Measurements from ENCODE around the gene SLC13A3.

SLC13A3 gene

DNA sequence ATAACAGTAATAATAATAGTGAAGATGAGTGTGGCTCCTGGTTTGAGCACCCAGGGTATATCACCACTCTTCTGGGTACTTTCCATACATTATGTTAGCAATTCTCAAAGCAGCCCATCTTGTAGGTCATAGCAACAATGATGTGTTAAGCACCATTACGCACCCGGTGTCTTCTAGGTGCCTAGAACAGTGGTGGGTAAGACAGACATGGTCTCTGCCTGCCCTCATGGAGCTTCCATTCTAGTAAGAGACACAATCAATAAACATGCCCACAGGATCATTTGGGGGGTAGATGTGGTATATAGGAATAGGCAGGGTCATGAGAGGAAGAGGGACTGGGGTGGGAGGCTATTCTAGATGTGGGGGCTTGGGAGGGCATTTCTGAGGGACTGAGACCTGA is 79.8 kb downstream of the SLC13A3 start:
- Histone ChIP-seq H4K91ac (ENCODE audit: low read depth, low read length, poor library complexity) (no peak overlapping the region), H3K4ac (ENCODE audit: low read length) (no peak overlapping the region), H3K36me3 (replicated peaks in 1 of 2; ENCODE audit: control insufficient read depth in 2 of 2, insufficient read depth in 2 of 2, low read length in 2 of 2) (no peaks in the 10 kb centered on the region), H3K4me1 (ENCODE audit: control insufficient read depth in 2 of 2, insufficient read depth in 1 of 2, low read depth in 1 of 2, low read length in 2 of 2) (peaks cover 0 to 3% of the 10 kb centered on the region in 2 donors), H3K23ac (ENCODE audit: low read depth, low read length, poor library complexity) (no peak overlapping the region), H3K79me1 (ENCODE audit: low read depth, low read length) (no peaks in the 10 kb centered on the region), H2BK120ac (ENCODE audit: low read depth, low read length) (no peak overlapping the region), H2BK15ac (ENCODE audit: low read length) (no peak overlapping the region), H3K27ac (replicated peaks; ENCODE audit: low read length) (no peak overlapping the region), H2BK5ac (ENCODE audit: low read length) (no peak overlapping the region), H3K9ac (ENCODE audit: low read depth, low read length, poor library complexity) (no peak overlapping the region), H2BK12ac (ENCODE audit: low read length) (no peak overlapping the region), H4K8ac (ENCODE audit: low read depth, low read length) (no peak overlapping the region), H3K18ac (ENCODE audit: low read length) (no peak overlapping the region), H3K4me2 (ENCODE audit: insufficient read depth, low read length, poor library complexity, severe bottlenecking) (no peak overlapping the region), H3K27me3 (ENCODE audit: control insufficient read depth in 3 of 3, insufficient read depth in 3 of 3, low read depth in 1 of 3, low read length in 3 of 3) (peaks cover 0 to under 1% (median 0%) of the 10 kb centered on the region in 3 experiments), H2AFZ (ENCODE audit: low read length) (no peak overlapping the region), H3K4me3 (ENCODE audit: low read length in 2 of 2) (no peak overlapping the region), H3K9me3 (replicated peaks in 1 of 2; ENCODE audit: control insufficient read depth in 2 of 2, insufficient read depth in 1 of 2, low read depth in 1 of 2, low read length in 2 of 2) (no peaks in the 10 kb centered on the region), H3K14ac (ENCODE audit: low read length) (no peak overlapping the region), H2AK5ac (ENCODE audit: low read depth, low read length) (no peak overlapping the region)
- DNase-seq (ENCODE audit: low spot score), result no peak
- WGBS, 2 donors (ENCODE audit: extremely low coverage in 2 of 2, insufficient read length in 2 of 2, insufficient replicate concordance in 1 of 2), result no CpG with 5 or more reads among the region's 2 CpGs

DNA sequence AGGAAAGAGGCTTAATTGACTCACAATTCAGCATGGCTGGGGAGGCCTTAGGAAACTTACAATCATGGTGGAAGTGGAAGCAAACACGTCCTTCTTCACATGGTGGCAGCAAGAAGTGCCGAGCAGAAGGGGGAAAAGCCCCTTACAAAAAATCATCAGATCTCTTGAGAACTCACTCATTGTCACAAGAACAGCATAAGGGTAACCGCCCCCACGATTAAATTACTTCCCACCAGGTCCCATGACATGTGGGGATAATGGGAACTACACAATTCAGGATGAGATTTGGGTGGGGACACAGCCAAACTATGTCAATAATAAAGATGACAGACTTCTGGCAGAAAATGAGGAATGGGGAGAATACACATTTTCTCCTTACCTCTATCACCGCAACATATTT is 80.3 kb downstream of the SLC13A3 start:
- no peak overlapping the region for H2BK15ac ChIP-seq (ENCODE audit: low read length)
- H2BK12ac ChIP-seq (ENCODE audit: low read length), result no peak overlapping the region
- no peak overlapping the region for H2BK5ac ChIP-seq (ENCODE audit: low read length)
- no peak overlapping the region for H3K4ac ChIP-seq (ENCODE audit: low read length)
- H3K9ac ChIP-seq (ENCODE audit: low read depth, low read length, poor library complexity), result no peak overlapping the region
- no peak overlapping the region for H3K14ac ChIP-seq (ENCODE audit: low read length)
- WGBS, 2 donors (ENCODE audit: extremely low coverage in 2 of 2, insufficient read length in 2 of 2, insufficient replicate concordance in 1 of 2), result no CpG with 5 or more reads among the region's 5 CpGs
- peaks cover 0 to 3% of the 10 kb centered on the region in 2 donors for H3K4me1 ChIP-seq (ENCODE audit: control insufficient read depth in 2 of 2, insufficient read depth in 1 of 2, low read depth in 1 of 2, low read length in 2 of 2)
- H2AK5ac ChIP-seq (ENCODE audit: low read depth, low read length), result no peak overlapping the region
- no peak overlapping the region for H4K91ac ChIP-seq (ENCODE audit: low read depth, low read length, poor library complexity)
- H4K8ac ChIP-seq (ENCODE audit: low read depth, low read length), result no peak overlapping the region
- no peak overlapping the region for H3K23ac ChIP-seq (ENCODE audit: low read depth, low read length, poor library complexity)
- H3K18ac ChIP-seq (ENCODE audit: low read length), result no peak overlapping the region
- no peak overlapping the region for H2BK120ac ChIP-seq (ENCODE audit: low read depth, low read length)
- no peak overlapping the region for H2AFZ ChIP-seq (ENCODE audit: low read length)
- H3K36me3 ChIP-seq (replicated peaks in 1 of 2; ENCODE audit: control insufficient read depth in 2 of 2, insufficient read depth in 2 of 2, low read length in 2 of 2), result no peaks in the 10 kb centered on the region
- no peaks in the 10 kb centered on the region for H3K79me1 ChIP-seq (ENCODE audit: low read depth, low read length)
- H3K9me3 ChIP-seq (replicated peaks in 1 of 2; ENCODE audit: control insufficient read depth in 2 of 2, insufficient read depth in 1 of 2, low read depth in 1 of 2, low read length in 2 of 2), result no peaks in the 10 kb centered on the region
- H3K4me2 ChIP-seq (ENCODE audit: insufficient read depth, low read length, poor library complexity, severe bottlenecking), result no peak overlapping the region
- peaks cover 0 to 1% (median 0%) of the 10 kb centered on the region in 3 experiments for H3K27me3 ChIP-seq (ENCODE audit: control insufficient read depth in 3 of 3, insufficient read depth in 3 of 3, low read depth in 1 of 3, low read length in 3 of 3)
- DNase-seq (ENCODE audit: low spot score), result no peak
- H3K4me3 ChIP-seq (ENCODE audit: low read length in 2 of 2), result no peak overlapping the region
- H3K27ac ChIP-seq (replicated peaks; ENCODE audit: low read length), result no peak overlapping the region

DNA sequence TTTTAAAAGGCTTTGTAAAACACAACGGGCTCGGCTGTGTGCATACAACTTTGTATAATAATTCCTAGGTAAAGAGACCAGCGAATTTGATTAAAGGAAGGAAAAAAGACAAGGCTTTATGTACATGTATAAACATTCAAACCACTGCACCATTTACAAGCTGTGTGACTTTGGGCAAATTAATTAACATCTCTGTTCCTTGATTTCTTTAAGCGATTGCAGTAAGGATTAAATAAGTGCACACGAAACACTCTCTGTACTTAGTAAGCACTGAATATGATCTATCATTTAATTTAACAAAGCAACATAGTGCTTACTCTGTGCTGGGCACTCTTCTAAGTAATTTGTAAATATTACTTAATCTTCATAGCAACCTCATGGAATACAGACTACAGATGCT is 81.3 kb downstream of the SLC13A3 start:
- Histone ChIP-seq H3K4ac (ENCODE audit: low read length) (no peak overlapping the region), H3K9ac (ENCODE audit: low read depth, low read length, poor library complexity) (no peak overlapping the region), H3K4me1 (ENCODE audit: control insufficient read depth in 2 of 2, insufficient read depth in 1 of 2, low read depth in 1 of 2, low read length in 2 of 2) (peaks cover 0 to 3% of the 10 kb centered on the region in 2 donors), H3K9me3 (replicated peaks in 1 of 2; ENCODE audit: control insufficient read depth in 2 of 2, insufficient read depth in 1 of 2, low read depth in 1 of 2, low read length in 2 of 2) (no peaks in the 10 kb centered on the region), H3K79me1 (ENCODE audit: low read depth, low read length) (no peaks in the 10 kb centered on the region), H3K27me3 (ENCODE audit: control insufficient read depth in 3 of 3, insufficient read depth in 3 of 3, low read depth in 1 of 3, low read length in 3 of 3) (peaks cover 0 to 1% (median 0%) of the 10 kb centered on the region in 3 experiments), H2AK5ac (ENCODE audit: low read depth, low read length) (no peak overlapping the region), H3K4me3 (ENCODE audit: low read length in 2 of 2) (no peak overlapping the region), H4K8ac (ENCODE audit: low read depth, low read length) (no peak overlapping the region), H3K27ac (replicated peaks; ENCODE audit: low read length) (no peak overlapping the region), H2BK15ac (ENCODE audit: low read length) (no peak overlapping the region), H4K91ac (ENCODE audit: low read depth, low read length, poor library complexity) (no peak overlapping the region), H2BK5ac (ENCODE audit: low read length) (no peak overlapping the region), H3K14ac (ENCODE audit: low read length) (no peak overlapping the region), H2BK120ac (ENCODE audit: low read depth, low read length) (no peak overlapping the region), H3K4me2 (ENCODE audit: insufficient read depth, low read length, poor library complexity, severe bottlenecking) (no peak overlapping the region), H3K18ac (ENCODE audit: low read length) (no peak overlapping the region), H2BK12ac (ENCODE audit: low read length) (no peak overlapping the region), H3K23ac (ENCODE audit: low read depth, low read length, poor library complexity) (no peak overlapping the region), H3K36me3 (replicated peaks in 1 of 2; ENCODE audit: control insufficient read depth in 2 of 2, insufficient read depth in 2 of 2, low read length in 2 of 2) (no peaks in the 10 kb centered on the region), H2AFZ (ENCODE audit: low read length) (no peak overlapping the region)
- DNase-seq (ENCODE audit: low spot score), result no peak
- no CpG with 5 or more reads among the region's 5 CpGs for WGBS, 2 donors (ENCODE audit: extremely low coverage in 2 of 2, insufficient read length in 2 of 2, insufficient replicate concordance in 1 of 2)

GRCh38 chr20:46568570-46569129 is 82.6 kb downstream of the SLC13A3 start:
- no peak overlapping the region for H4K8ac ChIP-seq (ENCODE audit: low read depth, low read length)
- H2BK5ac ChIP-seq (ENCODE audit: low read length), result no peak overlapping the region
- H2BK120ac ChIP-seq (ENCODE audit: low read depth, low read length), result no peak overlapping the region
- H2AK5ac ChIP-seq (ENCODE audit: low read depth, low read length), result no peak overlapping the region
- no peak overlapping the region for H3K4me3 ChIP-seq (ENCODE audit: low read length in 2 of 2)
- H4K91ac ChIP-seq (ENCODE audit: low read depth, low read length, poor library complexity), result no peak overlapping the region
- H3K9ac ChIP-seq (ENCODE audit: low read depth, low read length, poor library complexity), result no peak overlapping the region
- H3K14ac ChIP-seq (ENCODE audit: low read length), result no peak overlapping the region
- no peak for DNase-seq (ENCODE audit: low spot score)
- no peaks in the 10 kb centered on the region for H3K36me3 ChIP-seq (replicated peaks in 1 of 2; ENCODE audit: control insufficient read depth in 2 of 2, insufficient read depth in 2 of 2, low read length in 2 of 2)
- no peaks in the 10 kb centered on the region for H3K79me1 ChIP-seq (ENCODE audit: low read depth, low read length)
- WGBS, 2 donors (ENCODE audit: extremely low coverage in 2 of 2, insufficient read length in 2 of 2, insufficient replicate concordance in 1 of 2), result no CpG with 5 or more reads among the region's 10 CpGs
- peak overlapping the region; percentile 73 for H2AFZ ChIP-seq (ENCODE audit: low read length)
- H3K27ac ChIP-seq (replicated peaks; ENCODE audit: low read length), result no peak overlapping the region
- no peaks in the 10 kb centered on the region for H3K9me3 ChIP-seq (replicated peaks in 1 of 2; ENCODE audit: control insufficient read depth in 2 of 2, insufficient read depth in 1 of 2, low read depth in 1 of 2, low read length in 2 of 2)
- no peak overlapping the region for H3K4me2 ChIP-seq (ENCODE audit: insufficient read depth, low read length, poor library complexity, severe bottlenecking)
- H3K4ac ChIP-seq (ENCODE audit: low read length), result no peak overlapping the region
- H2BK12ac ChIP-seq (ENCODE audit: low read length), result no peak overlapping the region
- H2BK15ac ChIP-seq (ENCODE audit: low read length), result no peak overlapping the region
- H3K4me1 ChIP-seq (ENCODE audit: control insufficient read depth in 2 of 2, insufficient read depth in 1 of 2, low read depth in 1 of 2, low read length in 2 of 2), result peaks cover 0 to 7% of the 10 kb centered on the region in 2 donors
- peaks cover 0 to 1% (median 0%) of the 10 kb centered on the region in 3 experiments for H3K27me3 ChIP-seq (ENCODE audit: control insufficient read depth in 3 of 3, insufficient read depth in 3 of 3, low read depth in 1 of 3, low read length in 3 of 3)
- no peak overlapping the region for H3K23ac ChIP-seq (ENCODE audit: low read depth, low read length, poor library complexity)
- H3K18ac ChIP-seq (ENCODE audit: low read length), result no peak overlapping the region

All from neuronal stem cell (in vitro differentiated cells).